ENCODE data around the gene SETD9.

The SETD9 gene

DNA sequence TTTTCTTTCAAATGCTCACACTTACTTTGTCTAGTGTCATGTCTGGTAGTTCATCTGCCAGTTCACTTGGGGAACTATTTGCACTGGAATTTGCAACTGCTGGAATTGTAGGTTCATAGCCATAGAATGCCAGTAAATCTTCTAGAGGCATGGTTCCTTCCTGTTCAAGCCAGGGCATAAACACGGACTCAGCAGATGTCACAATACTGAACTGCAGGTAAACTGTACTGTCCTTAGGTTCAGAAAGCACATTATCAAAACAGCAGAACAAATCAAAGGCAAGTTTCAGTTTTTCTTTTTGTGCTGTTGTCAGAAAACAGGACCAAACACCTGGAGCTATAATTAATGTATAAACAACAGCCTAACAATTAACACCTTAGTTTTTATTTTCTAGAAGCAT lies 29.5 kb downstream of the SETD9 start:
- no peak for DNase-seq (ENCODE audit: low read depth, low spot score)

GRCh38 chr5:56941981-56942380 lies 32.6 kb downstream of the SETD9 start:
- no peak for DNase-seq (ENCODE audit: low read depth, low spot score)

GRCh38 chr5:56947052-56947451 lies 37.7 kb downstream of the SETD9 start:
- DNase-seq (ENCODE audit: low read depth, low spot score) = no peak

- no peak for DNase-seq (ENCODE audit: low read depth, low spot score)
Measured at GRCh38 chr5:56950626-56951125, 41.3 kb downstream of the SETD9 start.

DNA sequence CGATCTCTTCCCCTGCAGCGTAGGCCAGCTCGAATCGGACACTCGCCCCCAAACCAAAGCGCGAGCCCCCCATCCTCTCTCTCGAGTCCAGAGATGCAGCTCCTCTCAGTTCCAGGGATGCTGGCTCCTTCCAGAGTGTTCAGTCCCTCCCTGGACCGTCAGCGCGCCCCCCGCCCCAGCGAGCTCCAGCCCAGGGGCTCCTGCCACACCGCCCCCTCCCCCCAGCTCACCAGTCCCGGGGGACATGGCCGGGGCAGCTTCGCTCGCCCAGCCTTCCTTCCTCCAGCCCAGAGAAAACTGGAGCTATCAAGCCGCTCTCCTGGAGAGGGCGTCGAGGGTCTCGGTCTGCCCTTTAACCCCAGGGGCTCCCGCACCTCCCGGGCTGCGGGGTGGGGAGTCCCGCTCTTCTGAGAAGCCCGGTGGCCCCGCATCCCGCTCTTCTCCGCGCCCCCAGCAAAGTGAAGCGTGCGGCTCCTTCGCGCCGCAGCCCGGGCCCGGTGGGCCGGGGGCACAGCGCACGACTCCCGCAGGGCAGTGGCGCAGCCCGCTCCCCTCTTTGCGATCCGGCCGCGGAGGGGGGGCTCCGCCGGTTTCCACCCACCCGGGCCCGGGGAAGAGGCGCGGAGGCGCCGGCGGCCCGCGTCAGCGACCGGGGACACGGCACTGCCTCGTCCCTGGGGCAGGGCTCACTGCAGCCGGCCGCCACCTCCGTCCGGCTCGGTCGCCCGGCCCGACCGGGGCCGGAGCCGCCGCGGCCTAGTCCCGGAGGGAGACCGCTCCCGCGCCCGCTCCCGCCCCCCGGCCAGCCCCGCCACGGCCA lies 41.9 kb downstream of the SETD9 start:
- DNase-seq (ENCODE audit: low read depth, low spot score) = no peak

DNA sequence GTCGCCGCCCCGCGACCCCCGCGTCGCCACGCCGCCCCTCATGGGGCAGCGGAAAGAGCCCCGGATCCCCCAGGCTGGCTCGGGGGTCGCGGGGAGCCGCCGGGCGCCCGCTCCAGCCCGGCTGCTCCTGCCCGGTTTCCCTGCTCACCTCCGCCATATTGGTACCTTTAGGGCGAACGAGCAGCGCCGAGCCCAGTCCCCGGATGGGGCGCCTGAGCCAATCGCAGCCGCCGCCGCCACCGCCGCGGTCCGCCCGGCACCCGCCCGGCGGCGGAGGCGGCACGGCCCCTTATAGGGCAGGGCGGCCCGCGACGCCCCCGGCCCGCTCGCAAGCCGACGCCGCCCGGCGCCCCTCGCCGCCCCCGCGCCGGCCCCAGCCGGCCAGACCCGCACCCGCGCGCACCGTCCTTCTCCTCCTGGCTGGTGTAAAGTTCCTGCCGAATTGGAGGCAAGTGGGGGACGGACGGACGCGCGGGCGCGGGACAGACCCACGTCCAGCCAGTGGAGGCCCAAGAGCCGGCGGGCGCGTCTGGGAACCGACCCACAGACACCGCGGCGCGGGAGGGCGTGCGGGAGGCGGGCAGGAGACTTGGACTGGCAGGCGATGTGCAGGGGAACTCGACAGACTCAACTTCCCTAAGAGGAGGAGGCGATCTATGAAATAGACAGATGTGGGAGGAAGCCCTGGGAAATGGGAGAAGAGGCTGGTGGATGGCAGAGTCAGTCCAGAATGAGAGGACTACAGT lies 42.7 kb downstream of the SETD9 start, which contains the start of gene MIER3:
Gene MIER3, minus strand, starts transcription at position 178 of the 746 bp plus-strand sequence. Its CDS starts 21 bp downstream, at position 157.
- DNase-seq (ENCODE audit: low read depth, low spot score) = no peak

- no peak for DNase-seq (ENCODE audit: low read depth, low spot score)
Measured at GRCh38 chr5:56954262-56954661, 44.9 kb downstream of the SETD9 start.

DNA sequence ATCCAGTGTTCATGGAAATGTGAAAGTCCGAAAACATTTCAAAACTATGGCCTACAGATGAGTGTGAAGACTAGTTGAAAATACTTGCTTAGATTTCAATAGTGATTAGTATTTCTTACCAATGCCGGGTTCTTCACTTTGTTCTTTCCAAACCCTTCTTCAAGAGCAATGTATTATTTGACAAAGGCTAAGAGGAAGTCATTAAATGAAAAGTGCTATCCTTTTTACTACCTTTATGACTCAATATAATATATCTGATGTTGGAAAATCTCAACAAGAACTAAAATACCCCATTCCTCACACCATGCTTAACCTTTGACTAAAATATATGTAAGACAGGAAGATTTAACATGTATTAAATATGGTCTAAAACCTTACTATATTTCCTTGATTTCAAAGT lies 49.2 kb downstream of the SETD9 start:
- no peak for DNase-seq (ENCODE audit: low read depth, low spot score)

- no peak for DNase-seq (ENCODE audit: low read depth, low spot score)
Measured at GRCh38 chr5:56959326-56959725, 49.9 kb downstream of the SETD9 start.

- no peak for DNase-seq (ENCODE audit: low read depth, low spot score)
Measured at GRCh38 chr5:56961746-56962145, 52.4 kb downstream of the SETD9 start.

DNA sequence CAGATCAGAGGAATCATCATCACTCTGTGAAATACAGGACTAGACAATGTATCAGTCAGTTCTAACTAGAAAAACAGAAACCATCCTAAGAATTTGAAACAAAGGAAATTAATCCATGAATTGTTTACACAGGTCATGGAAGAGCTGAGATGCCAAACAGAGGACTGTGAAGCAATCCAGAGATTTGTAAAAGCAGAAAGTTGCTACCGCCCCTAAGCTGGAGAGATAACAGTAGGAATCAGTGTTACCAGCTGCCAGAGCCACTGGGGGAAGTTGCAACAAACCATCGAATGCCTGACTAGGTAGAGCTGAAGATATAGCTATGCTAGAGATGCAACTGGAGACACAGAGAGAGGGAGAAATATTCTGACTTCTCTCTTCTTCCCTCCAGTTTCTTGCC lies 52.9 kb downstream of the SETD9 start:
- DNase-seq (ENCODE audit: low read depth, low spot score) = no peak

GRCh38 chr5:56963246-56963645 lies 53.9 kb downstream of the SETD9 start:
- no peak for DNase-seq (ENCODE audit: low read depth, low spot score)

DNA sequence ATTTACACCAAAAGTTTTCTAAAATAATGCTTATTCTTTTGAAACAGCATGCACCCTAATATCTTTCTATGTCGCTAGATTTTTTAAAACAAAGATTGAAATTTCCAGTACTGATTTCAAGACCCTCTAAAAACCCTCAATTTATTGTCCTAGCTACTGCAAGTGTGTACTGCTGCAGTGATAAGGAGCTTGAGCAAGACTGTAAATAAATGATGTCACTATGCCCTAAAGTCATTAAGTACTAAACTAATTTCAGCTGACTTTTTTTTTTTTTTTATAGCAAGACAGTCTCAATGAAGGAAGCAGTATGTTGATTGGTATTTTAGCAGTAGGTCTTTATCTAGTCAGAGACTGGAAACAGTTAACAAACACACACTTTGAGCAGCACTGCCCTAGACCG lies 54.8 kb downstream of the SETD9 start:
- no peak for DNase-seq (ENCODE audit: low read depth, low spot score)

Measured in smooth muscle cell of the brain vasculature (primary cell).